Measurements from ENCODE around the gene SLCO4A1. TPM values are rescaled to one million over a fixed set of nuclear protein-coding genes. Genes with fewer than 3 reads are reported as not detected.

The SLCO4A1 gene
- total RNA-seq, 2 experiments from 2014 or later: 40.5 to 43.4 TPM

GRCh38 chr20:62702013-62702300 is 59.7 kb downstream of the SLCO4A1 start:
- Mint-ChIP-seq H3K4me1 (peaks cover 2% of the 10 kb centered on the region), H3K4me3 (no peak overlapping the region), H3K27ac (no peak overlapping the region), H3K36me3 (ENCODE audit: low read depth) (no peaks in the 10 kb centered on the region), H3K9me3 (ENCODE audit: low read depth) (no peaks in the 10 kb centered on the region), H3K27me3 (peaks cover 4% of the 10 kb centered on the region)
- DNase-seq (no peak), ATAC-seq (no peak)
- CTCF ChIA-PET: no interaction called here
- POLR2A ChIA-PET: no interaction called here
- intact Hi-C loops (cut with DNase I, micrococcal nuclease): no loop called here

GRCh38 chr20:62702895-62703852 is 60.9 kb downstream of the SLCO4A1 start:
- H3K9me3 Mint-ChIP-seq (ENCODE audit: low read depth): no peaks in the 10 kb centered on the region
- H3K27me3 Mint-ChIP-seq: peaks cover 9% of the 10 kb centered on the region
- POLR2A ChIA-PET: interaction anchor here (1.0 kb wide), 1 partner anchor 37 kb away, joined by 3 read pairs; no protein-coding TSS in a partner anchor
- DNase-seq (peak; percentile 69), ATAC-seq (peak; percentile 95)
- H3K4me1 Mint-ChIP-seq: peaks cover 6% of the 10 kb centered on the region
- CTCF ChIA-PET: interaction anchor here (0.7 to 1.4 kb wide), 6 partner anchors 38 to 589 kb away, joined by 3 to 4 read pairs (median 4); no protein-coding TSS in a partner anchor
- H3K4me3 Mint-ChIP-seq: no peak overlapping the region
- intact Hi-C loops (cut with DNase I, micrococcal nuclease): loop anchor here (1.0 kb wide), 1 partner anchor 88 kb away; no protein-coding TSS in a partner anchor
- no peaks in the 10 kb centered on the region for H3K36me3 Mint-ChIP-seq (ENCODE audit: low read depth)
- peak overlapping the region; percentile 88 for H3K27ac Mint-ChIP-seq

- DNase-seq (no peak), ATAC-seq (no peak)
- ChIA-PET CTCF (interaction anchor here (0.7 to 1.4 kb wide), 7 partner anchors 37 to 589 kb away, joined by 3 to 4 read pairs (median 3); no protein-coding TSS in a partner anchor), POLR2A (interaction anchor here (1.0 kb wide), 1 partner anchor 36 kb away, joined by 3 read pairs; no protein-coding TSS in a partner anchor)
- intact Hi-C loops (cut with DNase I, micrococcal nuclease): loop anchor here (1.0 kb wide), 1 partner anchor 87 kb away; no protein-coding TSS in a partner anchor
- Mint-ChIP-seq H3K9me3 (ENCODE audit: low read depth) (no peaks in the 10 kb centered on the region), H3K4me3 (no peak overlapping the region), H3K27ac (peak overlapping the region; percentile 88), H3K4me1 (peaks cover 7% of the 10 kb centered on the region), H3K36me3 (ENCODE audit: low read depth) (no peaks in the 10 kb centered on the region), H3K27me3 (peaks cover 10% of the 10 kb centered on the region)
Measured at GRCh38 chr20:62703853-62704228, 61.5 kb downstream of the SLCO4A1 start.

- POLR2A ChIA-PET: no interaction called here
- Mint-ChIP-seq H3K36me3 (ENCODE audit: low read depth) (no peaks in the 10 kb centered on the region), H3K9me3 (ENCODE audit: low read depth) (no peaks in the 10 kb centered on the region), H3K4me1 (peaks cover 7% of the 10 kb centered on the region), H3K27ac (no peak overlapping the region), H3K27me3 (peaks cover 13% of the 10 kb centered on the region), H3K4me3 (no peak overlapping the region)
- no peak for ATAC-seq
- no peak for DNase-seq
- intact Hi-C loops (cut with DNase I, micrococcal nuclease): no loop called here
- CTCF ChIA-PET: interaction anchor here (0.7 to 1.4 kb wide), 5 partner anchors 36 to 590 kb away, joined by 3 to 4 read pairs (median 4); no protein-coding TSS in a partner anchor
Measured at GRCh38 chr20:62704341-62704948, 62.1 kb downstream of the SLCO4A1 start.

- CTCF ChIA-PET: interaction anchor here (0.6 to 0.7 kb wide), 2 partner anchors 12 to 15 kb away, joined by 3 read pairs; no protein-coding TSS in a partner anchor
Measured at GRCh38 chr20:62705627-62706026, 63.3 kb downstream of the SLCO4A1 start.

GRCh38 chr20:62706344-62706743 is 64.0 kb downstream of the SLCO4A1 start:
- Mint-ChIP-seq H3K4me3 (no peak overlapping the region), H3K9me3 (ENCODE audit: low read depth) (no peaks in the 10 kb centered on the region), H3K27ac (no peak overlapping the region), H3K4me1 (peaks cover 7% of the 10 kb centered on the region), H3K36me3 (ENCODE audit: low read depth) (no peaks in the 10 kb centered on the region), H3K27me3 (peaks cover 24% of the 10 kb centered on the region)
- DNase-seq (no peak), ATAC-seq (no peak)
- ChIA-PET POLR2A (no interaction called here), CTCF (interaction anchor here (0.7 to 1.0 kb wide), 2 partner anchors 14 to 86 kb away, joined by 3 read pairs; no protein-coding TSS in a partner anchor)
- intact Hi-C loops (cut with DNase I, micrococcal nuclease): no loop called here

More at GRCh38 chr20:62705627-62706026, 63.3 kb downstream of the SLCO4A1 start:
- H3K4me3 Mint-ChIP-seq: no peak overlapping the region
- DNase-seq: no peak
- POLR2A ChIA-PET: no interaction called here
- H3K27ac Mint-ChIP-seq: no peak overlapping the region
- intact Hi-C loops (cut with DNase I, micrococcal nuclease): no loop called here
- ATAC-seq: no peak
- peaks cover 24% of the 10 kb centered on the region for H3K27me3 Mint-ChIP-seq
- no peaks in the 10 kb centered on the region for H3K9me3 Mint-ChIP-seq (ENCODE audit: low read depth)
- H3K36me3 Mint-ChIP-seq (ENCODE audit: low read depth): no peaks in the 10 kb centered on the region
- H3K4me1 Mint-ChIP-seq: peaks cover 7% of the 10 kb centered on the region

- intact Hi-C loops (cut with DNase I, micrococcal nuclease): no loop called here
- POLR2A ChIA-PET: no interaction called here
- Mint-ChIP-seq H3K4me1 (peaks cover 10% of the 10 kb centered on the region), H3K9me3 (ENCODE audit: low read depth) (no peaks in the 10 kb centered on the region), H3K36me3 (ENCODE audit: low read depth) (no peaks in the 10 kb centered on the region), H3K27ac (no peak overlapping the region), H3K4me3 (no peak overlapping the region), H3K27me3 (peaks cover 24% of the 10 kb centered on the region)
- CTCF ChIA-PET: interaction anchor here (1.0 to 1.1 kb wide), 2 partner anchors 12 to 85 kb away, joined by 3 read pairs; no protein-coding TSS in a partner anchor
- no peak for ATAC-seq
- no peak for DNase-seq
Measured at GRCh38 chr20:62706857-62707256, 64.6 kb downstream of the SLCO4A1 start.

GRCh38 chr20:62707276-62707920 is 65.1 kb downstream of the SLCO4A1 start:
- POLR2A ChIA-PET: no interaction called here
- no peaks in the 10 kb centered on the region for H3K9me3 Mint-ChIP-seq (ENCODE audit: low read depth)
- H3K27ac Mint-ChIP-seq: no peak overlapping the region
- DNase-seq (no peak), ATAC-seq (no peak)
- intact Hi-C loops (cut with DNase I, micrococcal nuclease): no loop called here
- peaks cover 10% of the 10 kb centered on the region for H3K4me1 Mint-ChIP-seq
- no peaks in the 10 kb centered on the region for H3K36me3 Mint-ChIP-seq (ENCODE audit: low read depth)
- peaks cover 24% of the 10 kb centered on the region for H3K27me3 Mint-ChIP-seq
- CTCF ChIA-PET: interaction anchor here (1.0 to 1.1 kb wide), 2 partner anchors 13 to 85 kb away, joined by 3 read pairs; no protein-coding TSS in a partner anchor
- H3K4me3 Mint-ChIP-seq: no peak overlapping the region

- intact Hi-C loops (cut with DNase I, micrococcal nuclease): no loop called here
- Mint-ChIP-seq H3K36me3 (ENCODE audit: low read depth) (no peaks in the 10 kb centered on the region), H3K4me1 (peaks cover 10% of the 10 kb centered on the region), H3K9me3 (ENCODE audit: low read depth) (no peaks in the 10 kb centered on the region), H3K27me3 (peaks cover 24% of the 10 kb centered on the region), H3K4me3 (peak overlapping the region; percentile 38), H3K27ac (no peak overlapping the region)
- CTCF ChIA-PET: interaction anchor here (0.7 to 1.1 kb wide), 3 partner anchors 14 to 676 kb away, joined by 3 read pairs; no protein-coding TSS in a partner anchor
- POLR2A ChIA-PET: no interaction called here
- DNase-seq (peak; percentile 57), ATAC-seq (peak; percentile 26)
Measured at GRCh38 chr20:62707921-62708521, 65.7 kb downstream of the SLCO4A1 start.

GRCh38 chr20:62708591-62709536 is 66.6 kb downstream of the SLCO4A1 start, which contains the start of gene NTSR1:
NTSR1 (plus strand) TSS chr20:62708836; CDS start chr20:62709208, 372 bp downstream.
- no peaks in the 10 kb centered on the region for H3K9me3 Mint-ChIP-seq (ENCODE audit: low read depth)
- DNase-seq (no peak), ATAC-seq (no peak)
- peak within 1 kb of the TSS; percentile 38 for H3K4me3 Mint-ChIP-seq
- intact Hi-C loops (cut with DNase I, micrococcal nuclease): no loop called here
- H3K4me1 Mint-ChIP-seq: peaks cover 7% of the 10 kb centered on the region
- H3K27me3 Mint-ChIP-seq: peaks cover 24% of the 10 kb centered on the region
- H3K36me3 Mint-ChIP-seq (ENCODE audit: low read depth): no peaks in the 10 kb centered on the region
- ChIA-PET POLR2A (no interaction called here), CTCF (interaction anchor here (0.7 kb wide), 2 partner anchors 15 to 677 kb away, joined by 3 read pairs; no protein-coding TSS in a partner anchor)
- no peak within 1 kb of the TSS for H3K27ac Mint-ChIP-seq

Data from activated CD4-positive, alpha-beta T cell treated with anti-CD3 and anti-CD28 coated beads for 36 hours (primary cell).